ENCODE data around the gene KSR2.

GRCh38 chr12:117450209-117450608, 518.6 kb downstream of the KSR2 start:
- TF ChIP-seq CTCF (IDR thresholded peaks at IDR 0.05) (no peak), TCF7L2 (IDR thresholded peaks at IDR 0.05; ENCODE audit: low read depth, low read length) (no peak), REST (IDR thresholded peaks at IDR 0.05; ENCODE audit: insufficient read depth in 1 of 2, low read depth in 2 of 2, low read length in 1 of 2) (no peak)
